HEK293 (cell line): Measurements from ENCODE around the gene XYLB.

ENCODE experiments used
- GFI1B ChIP-seq: fragments of 450-650 bp; formaldehyde crosslinking; IDR thresholded peaks from 2 replicates; pipeline ENCODE4 v1.5.1; 2016; ENCODE audit warnings: missing biosample characterization, missing genetic modification characterization
- KLF1 ChIP-seq: fragments of 450-650 bp; formaldehyde crosslinking; IDR thresholded peaks from 2 replicates; pipeline ENCODE4 v1.5.1; 2016; ENCODE audit warnings: missing biosample characterization, missing genetic modification characterization
- KLF16 ChIP-seq: fragments of 450-650 bp; formaldehyde crosslinking; IDR thresholded peaks from 2 replicates; pipeline ENCODE4 v1.5.1; 2017; ENCODE audit warnings: missing biosample characterization, missing genetic modification characterization
- KLF8 ChIP-seq: fragments of 450-650 bp; formaldehyde crosslinking; IDR thresholded peaks from 2 replicates; pipeline ENCODE4 v1.5.1; 2016; ENCODE audit warnings: missing biosample characterization, missing genetic modification characterization
- OVOL3 ChIP-seq: fragments of 450-650 bp; formaldehyde crosslinking; IDR thresholded peaks from 2 replicates; pipeline ENCODE4 v1.5.1; 2016; ENCODE audit warnings: missing biosample characterization, missing genetic modification characterization
- SALL2 ChIP-seq: fragments of 450-650 bp; formaldehyde crosslinking; IDR thresholded peaks from 2 replicates; pipeline ENCODE4 v1.5.0; 2017; ENCODE audit warnings: missing biosample characterization, mild to moderate bottlenecking, missing genetic modification characterization, borderline replicate concordance
- SCRT2 ChIP-seq: fragments of 450-650 bp; formaldehyde crosslinking; IDR thresholded peaks from 2 replicates; pipeline ENCODE4 v1.5.1; 2016; ENCODE audit warnings: missing biosample characterization, missing genetic modification characterization
- SP2 ChIP-seq: fragments of 450-650 bp; formaldehyde crosslinking; IDR thresholded peaks from 2 replicates; pipeline ENCODE4 v1.5.1; 2016; ENCODE audit warnings: missing biosample characterization, missing genetic modification characterization
- SP3 ChIP-seq: fragments of 450-650 bp; formaldehyde crosslinking; IDR thresholded peaks from 2 replicates; pipeline ENCODE4 v1.5.1; 2016; ENCODE audit warnings: missing biosample characterization, missing genetic modification characterization
- SP7 ChIP-seq: fragments of 450-650 bp; formaldehyde crosslinking; IDR thresholded peaks from 2 replicates; pipeline ENCODE4 v1.5.1; 2016; ENCODE audit warnings: missing biosample characterization, missing genetic modification characterization
- ZBTB20 ChIP-seq: fragments of 450-650 bp; formaldehyde crosslinking; IDR thresholded peaks from 2 replicates; pipeline ENCODE4 v1.5.1; 2016; ENCODE audit warnings: missing biosample characterization, missing genetic modification characterization
- ZNF146 ChIP-seq: fragments of 450-650 bp; formaldehyde crosslinking; IDR thresholded peaks from 2 replicates; pipeline ENCODE4 v1.5.1; 2016; ENCODE audit warnings: missing biosample characterization, missing genetic modification characterization
- ZNF16 ChIP-seq: fragments of 450-650 bp; formaldehyde crosslinking; IDR thresholded peaks from 2 replicates; pipeline ENCODE4 v1.5.1; 2016; ENCODE audit warnings: low read depth, missing biosample characterization, missing genetic modification characterization
- ZNF302 ChIP-seq: fragments of 450-650 bp; formaldehyde crosslinking; IDR thresholded peaks from 2 replicates; pipeline ENCODE4 v1.5.1; 2016; ENCODE audit warnings: missing biosample characterization, missing genetic modification characterization, low read depth
- ZNF311 ChIP-seq: fragments of 450-650 bp; formaldehyde crosslinking; IDR thresholded peaks from 2 replicates; pipeline ENCODE4 v1.5.1; 2017; ENCODE audit warnings: missing biosample characterization, missing genetic modification characterization, borderline replicate concordance
- ZNF544 ChIP-seq: fragments of 450-650 bp; formaldehyde crosslinking; IDR thresholded peaks from 2 replicates; pipeline ENCODE4 v1.5.0; 2017; ENCODE audit warnings: missing biosample characterization, missing genetic modification characterization
- ZNF560 ChIP-seq: fragments of 450-650 bp; formaldehyde crosslinking; IDR thresholded peaks from 2 replicates; pipeline ENCODE4 v1.5.1; 2017; ENCODE audit warnings: missing biosample characterization, missing genetic modification characterization, borderline replicate concordance
- TF ChIP-seq, protein P1 (sequence below): fragments of 450-650 bp; formaldehyde crosslinking; IDR thresholded peaks from 2 replicates; pipeline ENCODE4 v1.5.1; 2016; ENCODE audit warnings: missing biosample characterization, missing genetic modification characterization
- TF ChIP-seq, protein P2 (sequence below): fragments of 450-650 bp; formaldehyde crosslinking; IDR thresholded peaks from 2 replicates; pipeline ENCODE4 v1.5.1; 2017; ENCODE audit warnings: missing biosample characterization, missing genetic modification characterization
- TF ChIP-seq, protein P3 (sequence below): fragments of 450-650 bp; formaldehyde crosslinking; conservative IDR thresholded peaks from 2 replicates; pipeline ENCODE4 v1.5.1; 2016; ENCODE audit warnings: low read depth, missing biosample characterization, missing genetic modification characterization
- TF ChIP-seq, protein P4 (sequence below): fragments of 450-650 bp; formaldehyde crosslinking; IDR thresholded peaks from 2 replicates; pipeline ENCODE4 v1.5.1; 2016; ENCODE audit warnings: missing biosample characterization, missing genetic modification characterization

The XYLB gene

DNA sequence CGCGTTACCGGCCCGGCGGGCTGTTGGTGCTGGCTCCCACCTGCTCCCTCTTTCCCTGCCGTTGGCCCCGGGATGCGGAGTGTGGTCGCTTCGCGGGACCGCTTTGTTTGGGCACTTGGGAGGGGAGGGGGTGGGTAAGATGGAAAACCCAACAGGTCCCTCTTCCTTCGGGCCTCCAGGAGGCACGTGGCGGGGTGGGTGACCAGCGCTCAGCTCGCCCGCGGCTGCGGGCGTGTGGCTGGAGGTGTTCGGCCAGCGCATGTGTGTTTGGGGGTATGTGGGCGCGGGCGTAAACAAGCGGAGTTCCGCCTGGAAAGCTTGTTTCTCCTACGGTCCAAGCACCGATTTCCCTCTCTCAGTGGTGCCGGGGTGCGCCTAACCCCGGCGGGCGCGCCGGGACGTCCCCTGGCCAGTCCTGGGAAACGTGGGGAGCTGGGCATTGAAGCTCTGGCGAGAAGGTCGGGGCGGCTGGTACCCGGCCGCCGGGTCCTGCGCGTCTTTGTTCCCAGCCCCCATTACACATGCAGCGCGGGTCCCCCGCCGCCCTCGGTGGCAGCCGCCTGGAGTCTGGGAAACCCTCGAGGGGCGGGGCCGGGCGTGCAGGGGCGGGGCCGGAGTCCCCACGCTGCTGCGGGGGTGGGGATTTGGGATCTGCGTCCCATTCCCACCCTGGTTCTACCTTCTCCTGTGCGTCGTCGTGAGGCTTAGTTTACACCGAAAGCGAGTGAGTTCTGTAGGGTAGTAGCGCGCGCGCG lies 108.5 kb downstream of the XYLB start (continued):
- TF ChIP-seq, protein P1, sequence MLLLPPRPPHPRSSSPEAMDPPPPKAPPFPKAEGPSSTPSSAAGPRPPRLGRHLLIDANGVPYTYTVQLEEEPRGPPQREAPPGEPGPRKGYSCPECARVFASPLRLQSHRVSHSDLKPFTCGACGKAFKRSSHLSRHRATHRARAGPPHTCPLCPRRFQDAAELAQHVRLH (tag by site-specific recombination) = no peak
- no peak for TF ChIP-seq ZNF302
- TF ChIP-seq GFI1B = no peak
- TF ChIP-seq, protein P2, sequence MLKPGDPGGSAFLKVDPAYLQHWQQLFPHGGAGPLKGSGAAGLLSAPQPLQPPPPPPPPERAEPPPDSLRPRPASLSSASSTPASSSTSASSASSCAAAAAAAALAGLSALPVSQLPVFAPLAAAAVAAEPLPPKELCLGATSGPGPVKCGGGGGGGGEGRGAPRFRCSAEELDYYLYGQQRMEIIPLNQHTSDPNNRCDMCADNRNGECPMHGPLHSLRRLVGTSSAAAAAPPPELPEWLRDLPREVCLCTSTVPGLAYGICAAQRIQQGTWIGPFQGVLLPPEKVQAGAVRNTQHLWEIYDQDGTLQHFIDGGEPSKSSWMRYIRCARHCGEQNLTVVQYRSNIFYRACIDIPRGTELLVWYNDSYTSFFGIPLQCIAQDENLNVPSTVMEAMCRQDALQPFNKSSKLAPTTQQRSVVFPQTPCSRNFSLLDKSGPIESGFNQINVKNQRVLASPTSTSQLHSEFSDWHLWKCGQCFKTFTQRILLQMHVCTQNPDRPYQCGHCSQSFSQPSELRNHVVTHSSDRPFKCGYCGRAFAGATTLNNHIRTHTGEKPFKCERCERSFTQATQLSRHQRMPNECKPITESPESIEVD (tag by site-specific recombination) = no peak
- no peak for TF ChIP-seq ZNF146 (tag by site-specific recombination)
- TF ChIP-seq ZBTB20 (tag by site-specific recombination) = peak; percentile 68
- no peak for TF ChIP-seq ZNF560 (tag by site-specific recombination)
- TF ChIP-seq SP7 = peak; percentile 29; the same call in 1 of the 2 replicates
- TF ChIP-seq, protein P3, sequence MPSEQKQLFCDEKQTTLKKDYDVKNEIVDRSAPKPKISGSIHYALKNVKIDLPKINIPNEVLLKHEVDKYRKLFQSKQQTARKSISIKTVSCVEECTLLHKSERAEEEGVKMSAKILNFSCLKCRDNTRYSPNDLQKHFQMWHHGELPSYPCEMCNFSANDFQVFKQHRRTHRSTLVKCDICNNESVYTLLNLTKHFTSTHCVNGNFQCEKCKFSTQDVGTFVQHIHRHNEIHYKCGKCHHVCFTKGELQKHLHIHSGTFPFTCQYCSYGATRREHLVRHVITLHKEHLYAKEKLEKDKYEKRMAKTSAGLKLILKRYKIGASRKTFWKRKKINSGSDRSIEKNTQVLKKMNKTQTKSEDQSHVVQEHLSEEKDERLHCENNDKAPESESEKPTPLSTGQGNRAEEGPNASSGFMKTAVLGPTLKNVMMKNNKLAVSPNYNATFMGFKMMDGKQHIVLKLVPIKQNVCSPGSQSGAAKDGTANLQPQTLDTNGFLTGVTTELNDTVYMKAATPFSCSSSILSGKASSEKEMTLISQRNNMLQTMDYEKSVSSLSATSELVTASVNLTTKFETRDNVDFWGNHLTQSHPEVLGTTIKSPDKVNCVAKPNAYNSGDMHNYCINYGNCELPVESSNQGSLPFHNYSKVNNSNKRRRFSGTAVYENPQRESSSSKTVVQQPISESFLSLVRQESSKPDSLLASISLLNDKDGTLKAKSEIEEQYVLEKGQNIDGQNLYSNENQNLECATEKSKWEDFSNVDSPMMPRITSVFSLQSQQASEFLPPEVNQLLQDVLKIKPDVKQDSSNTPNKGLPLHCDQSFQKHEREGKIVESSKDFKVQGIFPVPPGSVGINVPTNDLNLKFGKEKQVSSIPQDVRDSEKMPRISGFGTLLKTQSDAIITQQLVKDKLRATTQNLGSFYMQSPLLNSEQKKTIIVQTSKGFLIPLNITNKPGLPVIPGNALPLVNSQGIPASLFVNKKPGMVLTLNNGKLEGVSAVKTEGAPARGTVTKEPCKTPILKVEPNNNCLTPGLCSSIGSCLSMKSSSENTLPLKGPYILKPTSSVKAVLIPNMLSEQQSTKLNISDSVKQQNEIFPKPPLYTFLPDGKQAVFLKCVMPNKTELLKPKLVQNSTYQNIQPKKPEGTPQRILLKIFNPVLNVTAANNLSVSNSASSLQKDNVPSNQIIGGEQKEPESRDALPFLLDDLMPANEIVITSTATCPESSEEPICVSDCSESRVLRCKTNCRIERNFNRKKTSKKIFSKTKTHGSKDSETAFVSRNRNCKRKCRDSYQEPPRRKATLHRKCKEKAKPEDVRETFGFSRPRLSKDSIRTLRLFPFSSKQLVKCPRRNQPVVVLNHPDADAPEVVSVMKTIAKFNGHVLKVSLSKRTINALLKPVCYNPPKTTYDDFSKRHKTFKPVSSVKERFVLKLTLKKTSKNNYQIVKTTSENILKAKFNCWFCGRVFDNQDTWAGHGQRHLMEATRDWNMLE (tag by site-specific recombination) = no peak
- TF ChIP-seq ZNF16 = no peak
- TF ChIP-seq KLF1 (tag by site-specific recombination) = peak; percentile 35; the same call in 1 of the 2 replicates
- peak; percentile 70 for TF ChIP-seq SP2 (tag by site-specific recombination)
- no peak for TF ChIP-seq SALL2 (tag by site-specific recombination)
- TF ChIP-seq KLF8 (tag by site-specific recombination) = peak; percentile 46; the same call in 1 of the 2 replicates
- TF ChIP-seq OVOL3 (tag by site-specific recombination) = no peak
- peak; percentile 56 for TF ChIP-seq SP3 (tag by site-specific recombination)
- TF ChIP-seq KLF16 (tag by site-specific recombination) = 0 out of 2 replicates have a peak, but pooled peaks have one; percentile 30
- TF ChIP-seq, protein P4, sequence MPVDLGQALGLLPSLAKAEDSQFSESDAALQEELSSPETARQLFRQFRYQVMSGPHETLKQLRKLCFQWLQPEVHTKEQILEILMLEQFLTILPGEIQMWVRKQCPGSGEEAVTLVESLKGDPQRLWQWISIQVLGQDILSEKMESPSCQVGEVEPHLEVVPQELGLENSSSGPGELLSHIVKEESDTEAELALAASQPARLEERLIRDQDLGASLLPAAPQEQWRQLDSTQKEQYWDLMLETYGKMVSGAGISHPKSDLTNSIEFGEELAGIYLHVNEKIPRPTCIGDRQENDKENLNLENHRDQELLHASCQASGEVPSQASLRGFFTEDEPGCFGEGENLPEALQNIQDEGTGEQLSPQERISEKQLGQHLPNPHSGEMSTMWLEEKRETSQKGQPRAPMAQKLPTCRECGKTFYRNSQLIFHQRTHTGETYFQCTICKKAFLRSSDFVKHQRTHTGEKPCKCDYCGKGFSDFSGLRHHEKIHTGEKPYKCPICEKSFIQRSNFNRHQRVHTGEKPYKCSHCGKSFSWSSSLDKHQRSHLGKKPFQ = 0 out of 2 replicates have a peak, but pooled peaks have one; percentile 28
- no peak for TF ChIP-seq ZNF544 (tag by site-specific recombination)
- TF ChIP-seq SCRT2 = peak; percentile 95
- TF ChIP-seq ZNF311 = no peak
- TF ChIP-seq, all 188 proteins: peak for 30
